Stimulated activated CD4-positive, alpha-beta T cell treated with anti-CD3 and anti-CD28 coated beads, Interleukin-1b, Interleukin-23, amount 100 ng/mL, for 24 hours (primary cell): ENCODE data around the gene RFC2.

Experiments
- DNase-seq, 4 experiments: peaks; one replicate each; pipeline ENCODE4 v3.0.0-alpha.2; 2020; ENCODE audit warnings: low read depth in 4 of 4, low spot score in 1 of 4

The RFC2 gene

DNA sequence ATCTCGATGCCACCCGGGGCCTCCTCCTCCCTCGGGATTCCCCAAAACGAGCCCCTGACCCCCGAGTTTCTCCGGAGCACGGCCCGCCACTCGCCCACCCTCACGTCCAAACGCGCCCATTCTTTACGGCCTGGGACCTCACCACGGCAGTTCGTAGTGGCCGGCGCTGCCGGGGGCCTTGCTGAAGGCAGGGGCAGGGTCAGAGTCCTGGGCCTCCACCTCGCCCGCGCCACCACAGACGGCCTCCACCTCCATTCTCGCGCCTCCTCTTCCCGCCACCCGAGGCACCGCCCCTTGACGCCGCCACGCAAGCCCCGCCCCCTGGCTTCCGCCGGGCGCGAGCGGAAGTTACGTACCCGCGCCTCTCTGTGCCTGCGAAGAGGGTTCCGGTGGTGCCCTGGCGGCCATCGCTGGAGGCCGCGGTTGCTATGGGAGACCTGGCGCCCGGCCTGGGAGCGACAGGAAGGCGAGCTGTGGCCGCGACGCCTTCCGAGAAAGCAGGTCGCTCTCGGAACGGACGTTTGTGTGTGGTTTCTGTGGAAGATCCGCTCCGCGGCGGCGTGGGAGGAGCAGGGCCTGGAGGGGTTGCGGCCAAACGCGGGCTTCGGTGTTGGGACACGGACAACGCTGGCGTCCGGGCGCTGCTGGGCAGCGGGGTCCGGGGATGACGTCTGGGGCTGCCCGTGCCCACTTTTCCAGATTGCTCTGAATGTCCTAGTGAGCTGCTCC is at the start of gene RFC2:
Gene RFC2, minus strand, starts transcription at position 271 of the 729 bp plus-strand sequence. Its CDS starts 16 bp downstream, at position 255.
- DNase-seq: peak; percentile 90 to 96 (median 94)

DNA sequence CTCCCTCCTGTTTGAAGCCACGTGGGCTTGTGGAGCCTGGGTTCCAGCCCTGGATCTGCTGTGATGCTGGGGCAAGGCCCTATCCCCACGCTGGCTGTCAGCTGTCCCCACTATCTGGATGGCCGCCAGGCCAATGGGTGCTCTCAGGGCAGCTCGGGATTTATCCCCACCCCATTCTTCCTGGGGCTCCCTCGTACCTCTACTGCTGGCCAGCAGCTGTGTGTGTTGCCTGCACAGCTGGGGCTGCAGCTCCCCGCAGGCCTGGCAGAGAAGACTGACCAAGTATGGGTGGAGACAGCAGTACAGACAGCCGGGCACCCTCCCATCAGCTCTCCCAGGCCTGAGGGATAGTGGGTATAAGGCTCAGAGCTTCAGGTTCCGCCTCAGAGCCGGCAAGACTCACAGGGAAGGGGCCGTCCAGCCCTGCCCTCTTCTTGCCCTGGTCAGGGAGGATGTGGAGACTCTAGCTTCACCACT is 48.6 kb upstream of the RFC2 start:
- no peak for DNase-seq

DNA sequence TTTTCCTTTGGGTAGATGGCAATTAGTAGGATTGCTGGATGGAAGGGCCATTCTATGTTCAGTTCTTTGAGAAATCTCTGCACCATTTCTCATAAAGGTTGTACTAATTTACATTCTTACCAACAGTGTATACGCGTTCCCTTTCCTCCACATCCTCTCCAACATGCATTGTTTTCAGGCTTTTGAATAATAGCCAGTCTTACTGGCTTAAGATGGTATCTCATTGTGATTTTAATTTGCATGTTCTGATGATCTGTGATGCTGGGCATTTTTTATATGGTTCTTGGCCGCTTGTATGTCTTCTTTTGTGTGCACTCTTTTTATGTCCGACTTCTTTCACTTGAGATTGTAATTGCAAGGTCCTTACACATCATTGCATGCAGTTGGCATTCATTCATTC is 46.7 kb upstream of the RFC2 start:
- no peak for DNase-seq

DNA sequence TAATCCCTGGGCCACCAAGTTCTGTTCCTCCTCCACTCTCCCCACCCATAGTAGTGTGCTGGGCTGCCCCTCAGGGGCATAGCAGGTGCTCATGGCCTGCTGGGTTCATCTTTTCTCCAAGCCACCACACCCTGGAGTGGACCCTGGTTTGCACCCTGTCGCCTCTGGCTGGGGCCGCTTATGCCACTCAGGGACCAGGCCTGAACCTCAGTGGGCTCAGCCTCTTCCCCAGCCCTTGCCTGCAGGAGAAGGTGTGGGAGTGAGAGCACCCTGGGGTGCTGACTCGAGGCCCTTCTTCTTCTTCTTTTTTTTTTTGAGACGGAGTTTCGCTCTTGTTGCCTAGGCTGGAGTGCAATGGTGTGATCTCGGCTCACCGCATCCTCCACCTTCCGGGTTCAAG is 45.2 kb upstream of the RFC2 start:
- DNase-seq: no peak

DNA sequence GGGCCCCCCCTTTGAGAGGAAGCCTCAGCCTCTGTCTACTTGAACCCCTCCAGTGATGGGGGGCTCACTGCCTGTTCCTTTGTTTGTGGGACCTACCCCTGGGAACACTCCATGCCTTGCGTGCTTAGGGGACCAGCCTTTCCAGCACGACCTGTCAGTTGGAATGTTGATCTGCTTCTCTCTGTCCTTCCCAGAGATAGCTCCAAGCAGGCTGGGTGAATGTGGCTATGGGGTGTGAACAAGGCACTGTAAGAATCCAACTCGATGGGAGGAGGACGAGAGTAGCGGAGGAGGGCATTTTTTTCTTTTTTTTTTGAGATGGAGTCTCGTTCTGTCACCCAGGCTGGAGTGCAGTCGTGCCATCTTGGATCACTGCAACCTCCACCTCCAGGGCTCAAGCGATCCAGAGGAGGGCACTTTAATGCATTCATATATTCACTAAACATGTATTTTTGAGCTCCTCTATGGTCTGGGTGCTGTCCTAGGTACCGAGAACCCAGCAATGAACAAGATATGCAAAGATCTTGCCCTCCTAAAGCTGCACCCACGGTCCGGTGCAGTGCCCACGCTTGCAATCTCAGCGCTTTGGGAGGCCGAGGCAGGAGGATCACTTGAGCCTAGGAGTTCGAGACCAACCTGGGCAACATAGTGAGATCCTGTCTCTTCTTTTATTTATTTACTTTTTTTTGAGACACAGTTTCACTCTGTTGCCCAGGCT is 43.5 kb upstream of the RFC2 start:
- DNase-seq: no peak

DNA sequence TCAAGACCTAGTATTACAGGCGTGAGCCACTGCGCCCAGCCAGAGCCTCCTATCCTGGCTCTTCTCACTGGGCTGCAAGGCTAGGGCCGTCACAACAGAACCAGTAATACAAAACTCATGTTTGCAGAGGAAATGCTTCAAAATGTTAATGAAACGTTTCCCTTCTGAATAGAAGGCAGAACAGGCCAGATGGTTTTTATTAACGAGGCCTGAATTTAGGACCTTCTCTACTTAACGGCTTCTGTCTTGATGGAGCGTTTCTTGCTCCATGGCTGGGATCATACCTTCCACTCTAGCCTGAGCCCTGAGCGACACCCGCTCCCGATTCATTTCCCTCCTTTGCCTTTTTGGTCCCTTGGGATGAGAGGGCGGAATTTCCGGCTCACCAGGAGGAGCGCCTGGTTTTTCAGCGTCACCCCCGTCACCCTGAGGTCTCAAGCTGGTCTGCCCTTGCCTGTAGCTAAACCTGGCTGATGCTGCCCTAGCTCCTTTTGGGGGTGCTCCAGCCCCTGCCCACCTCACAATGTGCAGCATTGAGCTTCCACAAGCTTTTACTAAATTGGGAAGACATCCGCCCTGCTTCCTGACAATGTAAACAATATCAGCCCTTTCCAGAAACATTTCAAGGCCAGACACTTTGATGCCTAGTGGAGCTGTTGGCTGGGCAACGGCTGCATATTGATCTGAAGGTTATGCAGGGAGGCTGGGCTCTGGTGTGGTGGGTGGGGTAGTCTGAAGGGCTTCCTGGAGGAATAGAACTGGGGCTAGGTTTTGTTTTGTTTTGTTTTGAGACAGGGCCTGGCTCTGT is 40.2 kb upstream of the RFC2 start:
- no peak for DNase-seq

DNA sequence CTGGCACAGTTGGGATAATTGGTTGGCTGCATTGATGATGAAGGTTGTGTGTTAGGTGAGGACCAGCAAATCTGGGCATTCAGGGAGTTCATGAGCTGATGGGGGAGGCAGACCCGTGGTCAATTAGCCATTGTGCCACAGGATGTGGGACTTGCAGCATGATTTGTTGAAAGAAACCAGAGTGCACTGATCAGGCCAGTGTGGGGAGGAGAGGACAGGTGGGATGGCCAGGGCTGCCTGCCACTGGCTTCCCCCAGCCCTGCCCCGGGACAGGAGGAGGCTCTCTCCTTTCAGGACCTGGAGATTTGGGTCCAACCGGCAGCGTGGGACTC is 39.3 kb upstream of the RFC2 start:
- no peak for DNase-seq

DNA sequence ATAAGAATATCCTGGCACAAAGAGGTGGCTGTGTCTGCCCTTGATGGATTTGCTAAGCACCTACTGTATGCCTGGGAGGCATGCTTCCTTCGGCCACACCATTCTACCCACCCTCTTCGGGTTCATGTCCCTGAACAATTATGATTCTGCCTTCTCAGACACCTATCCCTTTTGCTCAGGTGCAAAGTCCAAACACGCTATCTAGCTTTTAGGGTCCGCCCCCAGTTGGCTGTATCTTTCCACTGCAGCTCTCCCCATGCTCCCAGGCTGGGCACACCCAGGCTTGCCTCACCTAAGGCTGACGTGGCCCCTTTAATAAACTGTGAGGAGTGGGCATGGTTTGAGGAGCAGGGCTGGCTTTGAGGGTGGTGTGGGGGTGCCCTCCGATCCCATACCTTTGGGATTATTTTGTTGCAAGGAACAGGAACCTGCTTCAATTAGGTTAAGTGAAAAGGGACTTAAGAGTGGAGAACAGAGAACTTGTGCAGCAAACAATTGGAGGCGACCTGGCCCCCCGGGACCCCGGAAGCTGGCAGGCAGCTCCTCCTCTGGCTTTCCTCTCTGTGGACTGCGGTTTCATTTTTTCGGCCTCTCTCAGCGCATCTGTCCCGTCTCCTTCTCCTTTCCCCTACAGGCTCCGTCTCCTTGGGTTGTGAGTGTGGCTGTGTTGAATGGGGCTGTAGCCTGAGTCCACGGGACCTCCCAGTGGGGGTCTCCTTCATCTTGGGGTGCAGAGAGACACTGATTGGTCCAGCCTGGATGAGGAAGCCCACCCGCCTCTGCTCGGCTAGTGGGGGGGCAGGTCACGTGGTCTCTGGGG is 38.8 kb upstream of the RFC2 start:
- DNase-seq: no peak

DNA sequence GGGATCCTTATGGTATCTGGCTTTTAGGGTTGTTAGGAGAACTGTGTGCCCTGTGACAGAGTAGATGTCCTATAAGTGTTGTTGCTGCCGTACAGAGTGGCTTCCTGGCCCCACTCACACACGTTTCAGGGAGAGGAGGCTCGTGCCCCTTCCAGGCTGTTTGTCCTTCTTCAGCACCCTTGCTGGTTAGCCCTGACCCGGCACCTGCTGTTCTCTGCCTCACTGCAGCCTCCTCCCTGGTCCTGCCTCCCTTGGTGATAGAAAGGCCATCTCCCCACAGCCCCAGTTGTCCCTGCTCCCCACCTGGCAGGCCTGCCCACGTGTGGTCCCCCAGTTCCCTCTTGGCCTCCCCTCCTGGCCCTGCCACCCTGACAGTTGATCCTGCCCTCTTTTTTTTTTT is 37.3 kb upstream of the RFC2 start:
- no peak for DNase-seq

DNA sequence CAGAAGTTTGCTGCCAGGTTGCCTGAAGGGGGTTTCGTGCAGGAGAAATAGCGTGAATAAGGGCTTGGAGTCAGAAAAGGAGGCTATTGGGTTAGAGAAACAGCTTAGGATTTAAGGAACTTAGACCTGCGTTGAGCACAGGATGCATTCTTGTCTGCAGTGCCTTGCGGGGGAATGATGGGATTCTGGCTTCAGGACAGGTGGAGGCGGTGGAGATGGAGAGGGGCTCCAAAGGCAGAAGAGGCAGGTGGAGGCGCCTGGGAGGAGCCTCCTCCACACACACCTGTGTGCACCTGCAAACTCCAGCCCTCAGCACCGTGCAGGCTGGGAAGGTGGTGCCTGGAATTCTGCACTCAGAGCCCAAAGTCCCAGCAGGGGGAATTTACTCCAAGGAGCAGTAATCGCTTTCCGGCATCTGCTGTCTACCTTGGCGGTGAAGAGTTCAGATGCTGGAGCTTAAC is 36.8 kb upstream of the RFC2 start:
- no peak for DNase-seq

DNA sequence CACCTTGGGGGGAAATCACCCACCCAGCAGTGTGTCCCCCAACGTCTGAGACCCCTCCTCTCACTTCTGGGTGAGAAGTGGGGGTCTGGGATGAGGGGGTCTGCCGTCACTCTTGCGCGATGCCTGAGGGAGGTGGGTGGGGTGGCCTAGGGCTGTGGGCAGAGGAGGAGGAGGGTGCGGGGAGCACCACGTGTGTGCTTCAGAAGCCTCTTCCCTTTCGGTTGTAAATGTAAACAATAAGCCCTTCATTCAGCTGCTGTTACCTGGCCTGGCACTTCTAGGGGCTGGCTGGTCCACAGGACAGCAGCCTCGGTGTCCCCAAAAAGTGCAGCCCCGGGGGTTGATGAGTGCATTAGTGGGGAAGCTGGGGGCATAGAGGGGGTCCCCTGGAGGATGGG is 36.4 kb upstream of the RFC2 start:
- DNase-seq: no peak

DNA sequence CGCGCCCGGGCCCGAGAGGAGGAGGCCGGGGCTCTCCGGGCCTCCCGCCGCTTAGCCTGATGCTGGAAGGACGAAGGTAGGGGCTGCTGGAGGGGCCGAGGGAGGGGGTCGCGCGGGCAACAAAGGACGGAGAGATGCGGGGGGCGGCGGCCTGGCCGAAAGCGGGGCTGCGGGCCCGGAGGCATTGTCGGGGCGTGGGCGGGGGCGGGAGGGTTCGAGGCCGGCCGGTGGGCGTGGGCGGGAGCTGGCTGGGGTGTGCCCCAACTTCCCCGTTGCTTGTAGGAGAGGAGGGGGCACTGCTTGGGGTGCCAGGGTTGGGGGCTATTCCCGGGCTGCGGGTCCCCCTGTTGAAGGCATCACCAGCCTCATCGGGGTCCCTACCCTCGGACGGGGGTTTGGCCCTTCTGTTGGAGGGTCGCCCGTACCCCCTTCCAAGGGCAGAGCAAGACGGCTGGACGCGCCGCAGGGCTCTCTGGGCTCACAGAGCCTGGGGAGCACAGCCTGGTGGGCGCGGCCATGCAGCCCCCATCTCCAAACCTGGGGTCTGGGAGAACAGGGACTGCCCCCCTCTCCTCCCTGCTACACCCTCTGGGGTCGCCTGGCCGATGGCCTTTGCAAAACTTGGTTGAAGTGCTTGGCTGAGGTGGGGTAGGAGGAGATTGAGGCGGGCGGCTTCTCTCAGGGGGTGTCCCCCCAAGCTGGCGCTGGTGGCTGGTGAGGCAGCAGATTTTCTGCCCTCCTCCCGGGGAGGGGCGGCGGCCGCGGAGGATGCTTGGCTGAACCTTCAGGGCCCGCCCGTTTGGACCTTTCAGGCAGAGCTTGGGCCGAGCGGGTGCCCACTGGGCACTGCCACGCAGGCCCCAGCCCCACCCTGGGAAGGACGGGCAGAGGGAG is 35.7 kb upstream of the RFC2 start:
- no peak for DNase-seq

DNA sequence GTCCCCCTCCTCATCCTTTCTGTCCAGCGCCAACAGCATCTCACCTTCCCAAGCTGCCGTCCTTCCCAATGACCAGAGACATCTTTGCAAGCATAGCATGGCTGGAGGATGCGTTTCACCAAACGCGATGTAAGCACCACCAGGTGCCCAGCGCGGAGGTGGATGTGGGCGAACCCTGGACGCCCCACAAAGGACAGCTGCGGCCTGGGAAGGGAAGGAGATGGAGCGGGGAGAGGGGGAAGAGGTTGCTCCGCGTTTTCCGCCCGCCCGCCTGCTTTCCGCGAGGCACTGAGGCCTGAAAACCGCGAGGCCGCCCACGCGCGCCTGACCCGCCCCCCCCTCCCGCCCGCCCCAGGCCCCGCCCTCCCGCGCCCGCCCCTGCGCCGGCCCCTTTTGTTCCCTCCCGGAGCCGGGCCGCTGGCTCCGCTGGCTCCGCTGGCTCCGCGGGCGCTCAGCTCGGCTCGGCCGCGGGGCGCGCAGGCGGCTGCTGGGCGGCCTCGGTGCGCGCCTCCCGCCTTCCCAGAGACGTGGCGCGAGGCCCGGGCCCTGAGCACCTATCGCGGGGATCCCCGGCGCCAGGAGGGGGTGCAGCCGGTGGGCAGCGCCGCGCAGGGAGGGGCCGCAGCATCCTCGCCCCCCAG is 34.9 kb upstream of the RFC2 start, which contains the start of gene CLIP2:
Gene CLIP2, plus strand, starts transcription at position 390 of the 641 bp plus-strand sequence. CDS start 28,140 bp downstream, outside the sequence.
- peak; percentile 53 to 72 (median 64) for DNase-seq

DNA sequence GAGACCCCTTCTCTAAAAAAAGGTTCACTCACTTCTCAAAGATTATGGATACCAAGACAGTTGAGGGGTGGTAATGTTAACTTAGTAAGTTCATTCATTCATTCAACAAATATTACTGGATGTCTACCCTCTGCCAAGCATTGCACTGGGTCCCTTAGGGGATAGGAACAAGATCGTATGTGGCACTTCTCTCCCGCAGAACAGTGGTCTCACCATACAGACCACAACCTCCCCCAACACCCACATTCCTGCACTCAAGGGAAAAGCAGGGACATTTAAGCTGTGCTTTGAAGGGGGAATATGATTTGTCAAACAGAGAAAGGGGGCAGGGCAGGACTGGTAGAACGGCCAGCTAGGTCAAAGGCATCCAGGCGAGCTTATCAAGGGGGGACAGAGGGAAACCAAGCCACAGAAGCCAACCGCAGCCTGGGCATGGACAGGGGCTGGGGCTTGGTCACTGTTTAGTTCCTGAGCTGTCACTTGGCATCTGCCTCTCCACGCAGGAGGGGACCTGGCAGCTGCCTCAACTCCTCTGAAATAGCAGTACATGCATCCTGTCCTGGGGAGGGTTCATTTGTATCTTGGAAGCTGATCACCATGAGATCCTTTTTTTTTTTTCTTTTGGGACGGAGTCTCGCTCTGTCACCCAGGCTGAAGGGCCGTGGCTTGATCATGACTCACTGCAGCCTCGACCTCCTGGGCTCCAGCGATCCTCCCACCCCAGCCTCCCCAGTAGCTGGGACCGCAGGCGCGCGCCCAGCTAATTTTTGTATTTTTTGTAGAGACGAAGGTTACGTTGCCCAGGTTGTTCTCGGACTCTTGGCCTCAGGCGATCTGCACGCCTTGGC is 34.1 kb upstream of the RFC2 start:
- DNase-seq: no peak

DNA sequence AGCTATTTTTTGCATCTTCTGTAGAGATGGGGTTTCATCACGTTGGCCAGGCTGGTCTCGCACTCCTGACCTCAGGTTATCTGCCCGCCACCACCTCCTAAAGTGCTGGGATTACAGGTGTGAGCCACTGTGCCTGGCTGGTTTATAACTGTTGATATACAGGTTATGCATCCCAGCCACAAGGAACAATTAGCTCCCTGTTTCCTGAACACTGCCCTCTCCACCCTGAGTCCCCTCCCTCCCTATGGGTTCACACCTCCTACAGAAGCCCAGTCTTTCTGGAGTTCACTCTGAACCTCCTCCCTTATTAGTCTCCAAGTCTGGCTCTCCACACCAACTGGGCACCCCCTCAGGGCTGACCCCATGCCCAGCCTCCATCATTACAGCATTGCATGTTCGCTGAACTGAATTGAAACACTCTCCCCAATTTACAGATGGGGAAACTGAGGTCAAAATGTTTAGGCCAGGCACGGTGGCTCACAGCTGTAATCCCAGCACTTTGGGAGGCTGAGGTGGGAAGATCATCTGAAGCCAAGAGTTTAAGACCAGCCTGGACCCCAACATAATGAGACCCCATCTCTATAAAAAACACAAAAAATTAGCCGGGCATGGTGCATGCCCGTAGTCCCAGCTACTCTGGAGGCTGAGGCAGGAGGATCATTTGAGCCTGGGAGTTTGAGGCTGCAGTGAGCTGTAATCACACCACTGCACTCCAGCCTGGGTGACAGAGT is 33.3 kb upstream of the RFC2 start:
- no peak for DNase-seq

DNA sequence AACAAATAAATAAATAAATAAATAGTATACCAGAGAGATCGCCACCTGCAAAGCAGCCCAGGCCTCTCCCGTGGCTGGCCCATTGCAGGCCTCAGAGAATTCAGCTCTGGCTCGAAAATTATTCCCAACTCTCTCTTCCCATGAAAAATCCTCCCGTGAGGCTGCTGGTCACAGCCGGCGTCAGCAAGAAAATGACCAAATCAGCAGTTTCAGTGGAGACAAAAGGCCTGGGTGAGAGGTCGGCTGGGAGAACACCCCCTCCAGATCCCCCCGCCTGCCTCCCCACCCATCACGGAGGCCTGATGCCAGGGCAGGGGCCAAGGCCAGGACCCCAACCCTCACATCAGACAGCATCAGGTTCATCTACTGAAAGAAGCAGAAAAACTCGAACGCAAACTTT is 31.9 kb upstream of the RFC2 start:
- no peak for DNase-seq

DNA sequence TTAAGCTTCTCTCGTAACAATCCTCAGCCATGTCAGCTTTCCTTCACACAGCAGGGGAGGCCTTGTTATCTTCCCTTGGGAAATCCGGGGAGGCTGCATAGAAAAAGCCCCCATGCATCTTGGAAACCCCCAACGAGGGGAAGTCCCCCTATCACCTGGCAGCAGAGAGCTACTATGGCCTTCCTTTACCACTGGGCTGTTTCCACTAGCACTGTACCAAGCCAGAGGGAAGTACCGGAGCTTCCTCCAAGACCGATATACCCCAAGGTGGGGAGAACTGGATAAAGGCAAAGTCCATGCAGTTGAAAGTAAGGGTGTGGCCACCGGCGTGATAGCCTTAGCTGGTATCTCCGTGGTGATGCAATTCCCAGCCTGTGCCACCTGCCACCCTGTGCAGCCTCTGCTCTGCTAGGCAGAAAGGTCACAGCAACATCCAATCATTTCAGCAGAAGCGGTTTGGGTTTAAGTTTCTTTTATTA is 30.6 kb upstream of the RFC2 start:
- no peak for DNase-seq
